ENCODE measurements around the gene NUDT16L1. TPM values are rescaled to one million over a fixed set of nuclear protein-coding genes. Genes with fewer than 3 reads are reported as not detected.

Gene NUDT16L1
- total RNA-seq, 6 experiments from 2014 or later: 17.8 to 36.3 (median 23.0) TPM

DNA sequence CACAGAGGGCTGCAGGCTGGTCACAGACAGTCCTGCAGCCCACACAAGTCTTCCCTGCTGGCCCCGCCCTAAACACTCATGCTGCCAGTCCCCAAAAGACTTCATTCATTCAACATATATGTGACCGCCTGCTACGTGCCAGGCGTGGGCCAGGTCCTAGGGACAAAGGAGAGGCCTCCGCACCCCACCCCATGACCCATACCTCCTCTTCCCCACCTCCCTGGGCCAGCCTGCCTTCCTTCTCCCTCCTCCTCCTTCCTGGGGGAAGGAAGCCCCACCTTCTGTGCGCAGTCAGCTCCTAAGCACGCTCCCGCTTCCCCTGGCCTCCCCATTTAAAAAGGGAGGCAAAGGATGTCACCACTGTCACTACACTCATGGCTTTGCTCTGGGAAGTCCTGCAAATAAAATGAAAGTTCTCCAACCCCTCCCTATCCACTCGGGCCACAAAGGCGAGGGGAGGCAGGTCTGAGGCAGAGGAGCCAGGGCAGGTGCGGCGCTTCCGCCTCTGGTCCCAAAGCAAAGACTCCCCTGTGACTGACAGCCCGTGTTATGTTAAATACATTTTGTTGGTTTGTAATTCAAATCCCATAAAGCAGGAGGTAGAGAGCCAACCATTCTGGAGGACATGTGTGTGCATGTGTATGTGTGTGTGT is 50.0 kb downstream of the NUDT16L1 start:
- no peaks in the 10 kb centered on the region for H3K4me1 ChIP-seq
- peak in 1 of 4 donors; percentile 4 for ATAC-seq
- H3K9me3 ChIP-seq: no peaks in the 10 kb centered on the region
- no peaks in the 10 kb centered on the region for H3K36me3 ChIP-seq
- H3K27ac ChIP-seq: no peak overlapping the region
- TF ChIP-seq POLR2A (IDR thresholded peaks at IDR 0.05): no peak
- TF ChIP-seq, protein P1, sequence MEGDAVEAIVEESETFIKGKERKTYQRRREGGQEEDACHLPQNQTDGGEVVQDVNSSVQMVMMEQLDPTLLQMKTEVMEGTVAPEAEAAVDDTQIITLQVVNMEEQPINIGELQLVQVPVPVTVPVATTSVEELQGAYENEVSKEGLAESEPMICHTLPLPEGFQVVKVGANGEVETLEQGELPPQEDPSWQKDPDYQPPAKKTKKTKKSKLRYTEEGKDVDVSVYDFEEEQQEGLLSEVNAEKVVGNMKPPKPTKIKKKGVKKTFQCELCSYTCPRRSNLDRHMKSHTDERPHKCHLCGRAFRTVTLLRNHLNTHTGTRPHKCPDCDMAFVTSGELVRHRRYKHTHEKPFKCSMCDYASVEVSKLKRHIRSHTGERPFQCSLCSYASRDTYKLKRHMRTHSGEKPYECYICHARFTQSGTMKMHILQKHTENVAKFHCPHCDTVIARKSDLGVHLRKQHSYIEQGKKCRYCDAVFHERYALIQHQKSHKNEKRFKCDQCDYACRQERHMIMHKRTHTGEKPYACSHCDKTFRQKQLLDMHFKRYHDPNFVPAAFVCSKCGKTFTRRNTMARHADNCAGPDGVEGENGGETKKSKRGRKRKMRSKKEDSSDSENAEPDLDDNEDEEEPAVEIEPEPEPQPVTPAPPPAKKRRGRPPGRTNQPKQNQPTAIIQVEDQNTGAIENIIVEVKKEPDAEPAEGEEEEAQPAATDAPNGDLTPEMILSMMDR (IDR thresholded peaks at IDR 0.05): no peak
- intact Hi-C loops (cut with DNase I): no loop called here
- 44% methylated on average over 10 of the region's 14 CpGs for WGBS (ENCODE audit: insufficient coverage, low coverage, low lambda C conversion rate, missing lambda C conversion rate)
- DNase-seq: no peak
- no peak overlapping the region for H3K4me3 ChIP-seq
- no peaks in the 10 kb centered on the region for H3K27me3 ChIP-seq

DNA sequence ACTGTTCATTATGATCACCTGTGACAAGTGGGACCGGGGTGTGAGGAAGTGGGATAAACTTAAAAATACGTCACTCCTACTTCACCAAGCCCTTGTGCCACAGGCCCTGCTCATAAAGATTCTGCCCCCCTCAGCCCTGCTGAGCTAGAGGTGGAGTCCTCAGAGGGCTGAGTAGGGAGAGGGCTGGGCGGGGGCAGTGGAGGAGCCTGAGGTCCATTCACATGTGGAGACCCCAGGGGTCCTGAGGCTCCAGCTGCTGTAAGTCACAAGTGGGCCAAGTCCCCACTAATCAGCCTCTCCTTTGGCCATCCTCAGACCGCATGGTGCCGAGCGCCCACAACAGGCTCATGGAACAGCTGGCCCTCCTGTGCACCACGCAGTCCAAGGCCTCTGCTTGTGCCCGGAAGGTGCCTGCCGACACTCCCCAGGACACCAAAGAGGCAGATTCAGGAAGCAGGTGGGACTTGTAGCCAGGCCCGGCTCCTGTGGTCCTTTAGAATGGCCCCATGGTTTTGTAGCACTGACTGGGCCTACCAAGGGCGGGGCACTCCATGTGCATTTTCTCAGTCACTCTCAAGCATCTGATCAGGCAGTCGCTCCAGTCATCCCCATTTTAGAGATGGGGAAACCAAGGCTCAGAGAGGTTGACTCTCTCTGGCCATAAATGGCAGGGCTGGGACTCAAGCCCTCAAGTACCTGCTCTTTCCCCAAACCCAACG is 51.4 kb downstream of the NUDT16L1 start:
- no peaks in the 10 kb centered on the region for H3K4me1 ChIP-seq
- no peaks in the 10 kb centered on the region for H3K36me3 ChIP-seq
- no peaks in the 10 kb centered on the region for H3K27me3 ChIP-seq
- no peak overlapping the region for H3K27ac ChIP-seq
- no peaks in the 10 kb centered on the region for H3K9me3 ChIP-seq
- TF ChIP-seq, protein P1 (IDR thresholded peaks at IDR 0.05): no peak
- TF ChIP-seq POLR2A (IDR thresholded peaks at IDR 0.05): no peak
- no peak overlapping the region for H3K4me3 ChIP-seq
- 25% methylated on average over 1 of the region's 13 CpGs for WGBS (ENCODE audit: insufficient coverage, low coverage, low lambda C conversion rate, missing lambda C conversion rate)
- intact Hi-C loops (cut with DNase I): no loop called here
- no peak for DNase-seq
- no peak for ATAC-seq

DNA sequence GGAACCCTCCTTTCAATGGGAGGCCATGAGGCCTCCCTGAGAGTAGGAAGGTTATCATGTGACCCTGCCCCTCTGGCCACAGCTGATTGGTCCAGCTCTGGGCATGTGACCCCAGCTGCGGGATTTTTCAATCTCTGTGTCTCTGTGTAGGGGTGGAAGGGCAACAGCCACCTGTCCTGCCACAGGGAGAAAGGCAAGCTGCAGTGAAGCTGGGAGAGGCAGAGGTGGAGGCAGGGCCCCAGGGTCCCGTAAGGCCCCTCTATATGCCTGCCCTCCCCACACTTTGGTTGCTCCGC is 51.9 kb downstream of the NUDT16L1 start:
- DNase-seq: no peak
- no peaks in the 10 kb centered on the region for H3K27me3 ChIP-seq
- no peak overlapping the region for H3K27ac ChIP-seq
- no peaks in the 10 kb centered on the region for H3K4me1 ChIP-seq
- no CpG with 5 or more reads among the region's 3 CpGs for WGBS (ENCODE audit: insufficient coverage, low coverage, low lambda C conversion rate, missing lambda C conversion rate)
- intact Hi-C loops (cut with DNase I): no loop called here
- no peak for TF ChIP-seq POLR2A (IDR thresholded peaks at IDR 0.05)
- TF ChIP-seq, protein P1 (IDR thresholded peaks at IDR 0.05): no peak
- ATAC-seq: no peak
- no peaks in the 10 kb centered on the region for H3K9me3 ChIP-seq
- H3K36me3 ChIP-seq: no peaks in the 10 kb centered on the region
- H3K4me3 ChIP-seq: no peak overlapping the region

Small RNAs within 50 kb of the gene (microRNA-seq; reads per million reads assigned to microRNA genes)
- gene MIR6769A: 0.29 to 0.64 reads per million in 2 donors

Small RNAs within 50 kb of the gene (small RNA-seq; reads per million reads assigned to genes)
- 0 reads per million in 2 experiments for gene MIR6769A

Other genes with a start within 250 kb of the NUDT16L1 start
- gene NMRAL1, start 218.9 kb upstream of the NUDT16L1 start, total RNA-seq: 10 to 100 TPM; 19.9 to 44.0 (median 35.5) TPM
- 10 to 100 TPM; 39.7 to 74.7 (median 55.4) TPM for gene HMOX2, start 217.2 kb upstream of the NUDT16L1 start, total RNA-seq
- gene CDIP1, start 154.8 kb upstream of the NUDT16L1 start, total RNA-seq: 10 to 100 TPM; 15.7 to 23.2 (median 18.4) TPM
- gene C16orf96, start 137.2 kb upstream of the NUDT16L1 start, total RNA-seq: under 1 TPM in 5 of 6 experiments, not detected in 1; 0.06 to 0.24 (median 0.16) TPM
- 10 to 100 TPM in 4 of 6 experiments, 1 to 10 TPM in 2; 6.4 to 29.5 (median 17.2) TPM for gene UBALD1, start 78.7 kb upstream of the NUDT16L1 start, total RNA-seq
- gene MGRN1, start 68.7 kb upstream of the NUDT16L1 start, total RNA-seq: 10 to 100 TPM; 42.5 to 67.3 (median 49.5) TPM
- gene ANKS3, start 40.7 kb downstream of the NUDT16L1 start, total RNA-seq: 10 to 100 TPM in 1 of 6 experiments, 1 to 10 TPM in 5; 4.7 to 10.7 (median 7.6) TPM
- gene DNAAF8, start 41.0 kb downstream of the NUDT16L1 start, total RNA-seq: under 1 TPM in 5 of 6 experiments, not detected in 1; 0.12 to 0.92 (median 0.42) TPM
- gene ZNF500, start 73.6 kb downstream of the NUDT16L1 start, total RNA-seq: 1 to 10 TPM; 4.5 to 6.6 (median 5.8) TPM
- gene SEPTIN12, start 94.8 kb downstream of the NUDT16L1 start, total RNA-seq: not detected
- under 1 TPM in 2 of 6 experiments, not detected in 4; 0.44 to 0.95 TPM for gene SMIM22, start 101.8 kb downstream of the NUDT16L1 start, total RNA-seq
- 10 to 100 TPM in 5 of 6 experiments, 1 to 10 TPM in 1; 8.3 to 24.2 (median 14.0) TPM for gene ROGDI, start 109.1 kb downstream of the NUDT16L1 start, total RNA-seq
- 10 to 100 TPM; 33.1 to 55.2 (median 51.2) TPM for gene GLYR1, start 153.7 kb downstream of the NUDT16L1 start, total RNA-seq
- gene UBN1, start 153.9 kb downstream of the NUDT16L1 start, total RNA-seq: 10 to 100 TPM; 12.0 to 18.6 (median 16.2) TPM
- 10 to 100 TPM in 4 of 6 experiments, 1 to 10 TPM in 2; 6.9 to 23.8 (median 14.4) TPM for gene PPL, start 243.6 kb downstream of the NUDT16L1 start, total RNA-seq